Fibroblast of skin of scalp (primary cell): Measurements from ENCODE around the gene C1QL3. TPM values are rescaled to one million over a fixed set of nuclear protein-coding genes. Genes with fewer than 3 reads are reported as not detected.
A peak's percentile ranks its signal among the peaks of the same experiment; 100 is the strongest.

Experiments
- DNase-seq: peaks from one replicate; pipeline ENCODE4 v3.0.0-alpha.2; 2013
- polyA plus RNA-seq, 2 experiments: library from polyadenylated mRNA; unstranded; fragments of 120-200 nt; gene quantifications; one replicate each; pipeline ENCODE4 v1.2.1, GENCODE V29; 2013; ENCODE audit not compliant: insufficient read length in 2 of 2

Gene C1QL3
- polyA plus RNA-seq (2013, experiment 1 of 2; ENCODE audit: insufficient read length): 0.23 TPM
- polyA plus RNA-seq (2013, experiment 2 of 2; ENCODE audit: insufficient read length): 0.26 TPM

DNA sequence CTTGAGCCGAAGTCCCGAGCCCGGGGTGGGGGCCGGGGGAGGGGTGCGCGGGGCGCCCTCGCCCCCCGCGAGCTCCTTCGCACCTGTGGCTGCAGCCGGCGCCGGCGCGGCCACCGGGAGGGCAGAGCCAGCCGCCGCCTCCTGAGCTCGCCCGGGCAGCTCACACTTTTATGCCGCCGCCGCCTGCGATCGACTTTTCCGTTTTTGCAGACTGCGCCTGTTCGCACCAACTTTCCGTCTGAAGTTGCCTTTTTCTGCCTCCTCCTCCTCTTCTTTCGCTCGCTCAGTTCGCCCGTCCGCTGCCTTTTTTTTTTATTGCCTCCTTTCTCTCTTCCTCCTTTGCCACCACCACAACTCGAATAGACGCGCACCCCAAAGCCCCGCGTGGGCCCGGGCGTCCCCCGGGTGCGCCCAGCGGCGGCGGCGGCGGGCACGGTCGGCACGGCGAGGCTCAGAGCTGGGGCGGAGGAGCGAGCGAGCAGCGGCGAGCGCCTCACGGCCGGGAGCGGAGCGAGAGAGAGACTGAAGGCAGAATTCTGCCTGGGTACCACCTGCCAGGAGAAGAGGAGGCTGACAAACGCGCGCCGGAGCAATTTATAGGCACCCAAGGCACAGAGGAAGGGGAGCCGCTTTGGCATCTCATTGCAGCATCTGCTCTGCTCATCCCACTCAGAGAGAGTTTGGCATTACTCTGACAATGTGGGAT, at the start of gene C1QL3:
C1QL3 (minus strand) TSS at position 569 of the 706 bp plus-strand sequence. CDS start 814 bp downstream, outside the sequence.
- peak; percentile 13 for DNase-seq

GRCh38 chr10:16570731-16571130, 49.1 kb upstream of the C1QL3 start:
- DNase-seq: no peak

GRCh38 chr10:16566202-16566805, 44.6 kb upstream of the C1QL3 start:
- no peak for DNase-seq

DNA sequence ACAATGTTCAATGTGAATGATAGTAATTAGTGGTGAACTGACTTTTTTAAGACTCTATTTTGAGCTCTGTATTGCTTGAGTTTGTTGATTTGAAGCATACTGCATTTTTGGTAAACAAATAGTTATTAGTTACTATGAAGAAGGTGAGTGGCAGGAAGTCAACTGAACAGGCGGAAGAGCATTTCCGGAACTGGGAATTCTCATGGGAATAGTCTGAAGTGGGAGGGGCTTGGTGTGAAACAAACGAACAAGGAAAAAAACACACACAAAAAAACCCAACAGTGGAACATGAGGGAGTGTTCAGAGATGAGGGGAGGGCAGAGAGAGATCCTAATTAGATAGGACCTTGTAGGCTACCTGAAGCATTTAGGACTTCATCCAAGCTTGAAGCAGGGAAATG, 43.9 kb upstream of the C1QL3 start:
- DNase-seq: no peak

DNA sequence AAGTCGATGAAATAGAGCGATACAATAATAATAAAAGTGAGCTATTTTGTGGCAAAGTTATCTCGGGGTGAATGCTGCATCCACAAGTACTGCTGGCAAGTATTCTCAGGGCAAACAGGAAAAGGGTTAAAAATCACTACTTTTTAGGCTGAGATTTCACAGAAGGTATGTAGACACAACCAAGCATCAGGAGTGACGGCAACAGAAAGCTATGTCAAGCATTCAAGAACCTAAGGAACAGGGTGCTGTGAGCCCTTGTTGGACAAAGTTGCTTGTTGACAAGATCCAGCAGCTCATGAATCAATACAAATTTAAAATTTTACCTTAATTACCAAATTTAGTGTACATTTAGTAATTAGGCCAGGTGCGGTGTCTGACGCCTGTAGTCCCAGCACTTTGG, 41.2 kb upstream of the C1QL3 start:
- no peak for DNase-seq

GRCh38 chr10:16559236-16559773, 37.6 kb upstream of the C1QL3 start:
- no peak for DNase-seq

- no peak for DNase-seq
Measured at GRCh38 chr10:16547973-16548372, 26.3 kb upstream of the C1QL3 start.

- peak; percentile 32 for DNase-seq
Measured at GRCh38 chr10:16545116-16545736, 23.5 kb upstream of the C1QL3 start.

GRCh38 chr10:16544591-16544990, 22.9 kb upstream of the C1QL3 start:
- DNase-seq: no peak

GRCh38 chr10:16544099-16544498, 22.4 kb upstream of the C1QL3 start:
- no peak for DNase-seq

DNA sequence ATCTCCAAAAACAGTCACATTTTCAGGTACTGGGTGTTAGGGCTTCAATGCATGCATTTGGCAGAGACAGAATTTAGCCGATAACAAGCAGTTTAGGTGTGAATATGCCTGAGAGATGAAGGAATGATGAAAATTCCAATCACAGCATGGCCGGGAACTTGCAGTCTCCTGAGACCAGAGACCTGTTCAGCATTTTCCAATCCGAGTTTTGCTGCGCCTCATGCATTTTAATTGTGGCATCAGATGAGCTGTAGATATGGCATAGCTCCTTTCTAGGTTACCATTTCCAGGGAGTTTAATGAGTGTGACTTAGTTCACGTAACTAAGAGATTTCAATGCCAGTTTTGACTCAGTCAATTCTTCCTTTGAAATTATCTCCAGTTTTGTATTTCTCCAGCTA, 14.5 kb upstream of the C1QL3 start:
- no peak for DNase-seq

- DNase-seq: no peak
Measured at GRCh38 chr10:16529853-16530252, 8.2 kb upstream of the C1QL3 start.

- no peak for DNase-seq
Measured at GRCh38 chr10:16527452-16527851, 5.8 kb upstream of the C1QL3 start.

GRCh38 chr10:16520900-16521299, 779 bp downstream of the C1QL3 start:
- peak; percentile 21 for DNase-seq

GRCh38 chr10:16519908-16520861, 1.5 kb downstream of the C1QL3 start:
- DNase-seq: no peak

DNA sequence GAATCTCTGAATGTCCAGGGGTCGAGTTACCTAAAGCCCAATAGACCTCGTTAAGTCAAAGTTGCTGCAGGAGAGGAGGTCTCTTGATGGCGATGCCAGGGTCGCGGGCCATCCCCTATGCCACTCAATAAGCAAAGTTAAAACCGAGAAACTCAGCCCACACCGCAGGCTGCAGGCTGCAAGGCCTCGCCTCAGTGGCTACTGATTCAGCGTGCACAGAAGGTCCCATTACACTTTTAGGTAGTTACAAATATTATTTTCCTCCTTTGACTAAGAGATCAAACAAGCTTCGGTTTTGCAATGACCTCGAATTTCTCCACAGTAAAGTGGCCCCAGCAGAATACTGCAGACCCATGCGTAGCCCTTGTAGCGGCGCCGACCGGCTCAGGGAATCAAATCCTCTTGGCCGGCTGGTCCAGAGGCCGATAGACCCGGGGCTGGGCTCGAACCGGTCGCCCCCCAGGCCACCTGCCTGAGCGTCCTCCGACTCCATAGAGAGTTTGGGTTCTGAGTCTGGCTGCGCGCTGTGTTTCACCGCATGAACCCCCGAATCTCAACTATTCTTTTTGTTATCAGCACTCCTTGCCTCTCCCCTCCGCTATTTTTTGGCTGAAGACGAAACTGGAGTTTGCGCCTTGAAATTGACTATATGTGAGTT, 2.3 kb downstream of the C1QL3 start:
- no peak for DNase-seq

DNA sequence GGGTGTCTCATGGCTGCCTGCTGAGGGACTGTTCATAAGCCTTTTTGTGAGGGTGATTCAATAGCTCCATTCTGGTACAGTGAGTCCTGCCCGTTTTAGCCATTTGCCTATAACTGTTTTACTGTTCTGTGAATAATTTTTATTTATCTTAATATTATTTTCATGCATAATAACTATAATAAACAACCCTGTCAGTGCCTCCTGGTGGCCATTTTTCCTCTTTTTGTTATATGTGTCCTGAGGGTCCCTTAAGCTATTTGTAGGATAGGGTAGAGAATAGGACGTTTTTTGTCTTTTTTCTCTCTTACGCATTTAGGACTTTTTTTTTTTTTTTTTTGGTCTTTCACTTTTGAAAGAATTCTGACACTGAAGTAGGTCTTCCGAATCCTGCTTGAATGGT, 2.9 kb downstream of the C1QL3 start:
- DNase-seq: no peak

GRCh38 chr10:16510843-16511242, 10.8 kb downstream of the C1QL3 start:
- no peak for DNase-seq

DNA sequence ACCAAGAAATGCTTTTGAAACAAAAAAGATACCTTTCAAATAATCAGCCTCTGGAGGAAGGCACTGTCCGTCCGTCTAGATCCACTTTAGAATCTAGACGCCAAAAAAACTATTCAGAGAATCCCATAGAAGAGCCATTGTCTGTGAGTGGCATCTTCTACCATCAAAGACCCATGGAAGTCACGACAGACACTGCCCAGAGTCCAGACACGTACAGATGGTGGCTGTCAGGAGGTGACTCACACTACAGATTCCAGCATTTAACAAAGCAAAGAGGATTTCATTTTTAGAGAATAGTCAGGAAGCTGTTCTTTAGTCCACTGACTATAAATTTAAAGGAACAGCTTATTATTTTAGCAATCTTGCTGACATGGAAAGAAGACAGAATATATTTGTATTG, 11.7 kb downstream of the C1QL3 start:
- DNase-seq: peak; percentile 35

GRCh38 chr10:16505161-16505560, 16.5 kb downstream of the C1QL3 start:
- DNase-seq: no peak

DNA sequence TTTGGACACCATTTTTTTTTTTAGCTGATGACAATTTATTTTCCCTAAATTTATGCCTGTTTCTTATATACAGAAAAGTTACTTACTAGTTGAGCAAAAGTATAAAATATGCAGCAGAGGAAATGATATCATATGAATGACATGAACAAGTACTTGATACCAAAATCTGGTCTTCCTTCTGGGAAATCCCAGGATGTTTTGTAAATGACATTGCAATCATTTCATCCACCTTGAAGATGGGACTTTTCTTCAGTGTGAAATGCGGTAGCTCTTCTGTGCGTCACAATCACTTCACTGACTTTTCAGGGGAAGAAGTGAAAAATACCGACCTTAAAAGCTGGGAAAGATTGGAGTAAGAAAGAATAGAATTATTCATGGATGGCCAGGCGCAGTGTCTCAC, 23.8 kb downstream of the C1QL3 start:
- no peak for DNase-seq
